Panc1 (cell line): ENCODE results near the gene NFE2L1. TPM values are rescaled to one million over a fixed set of nuclear protein-coding genes. Genes with fewer than 3 reads are reported as not detected.

ENCODE experiments used
- ATAC-seq: fragments of 200-7000 bp; cut with Tn5 transposase; 2 replicates; pipeline ENCODE4 v1.9.1; 2020; ENCODE audit warnings: mild to moderate bottlenecking, moderate library complexity
- BruUV-seq: library from RNA; stranded (reverse); fragments of 400-500 nt; replicated peaks from 2 replicates; lab custom pipeline; 2021; lab: Mats Ljungman, UMichigan
- CTCF ChIA-PET: fragments of 300-600 bp; sonication (Branson Sonifier 250); formaldehyde crosslinking; loops from one replicate; lab custom pipeline; 2022; ENCODE audit warnings: antibody characterized with exemption; lab: Charles Lee
- POLR2A ChIA-PET: fragments of 300-600 bp; sonication (Branson Sonifier 250); formaldehyde crosslinking; loops from one replicate; lab custom pipeline; 2022; ENCODE audit warnings: antibody characterized with exemption; lab: Charles Lee
- DNase-seq: peaks from one replicate; pipeline ENCODE4 v3.0.0-alpha.2; 2010; ENCODE audit warnings: low read depth, low spot score
- H3K27ac ChIP-seq: 2 replicates; pipeline ENCODE4 v1.5.1; 2011; ENCODE audit warnings: mild to moderate bottlenecking, low read length, inconsistent platforms
- H3K27me3 ChIP-seq: fragments of 200-500 bp; sonication (Bioruptor generic); 2 replicates; pipeline ENCODE4 v1.6.0; 2014; ENCODE audit warnings: low read length, inconsistent platforms; ENCODE audit not compliant: control insufficient read depth, insufficient read depth
- H3K36me3 ChIP-seq: fragments of 200-500 bp; sonication (Bioruptor generic); 2 replicates; pipeline ENCODE4 v1.5.1; 2014; ENCODE audit warnings: inconsistent platforms, mild to moderate bottlenecking, low read length, moderate library complexity; ENCODE audit not compliant: control insufficient read depth, insufficient read depth
- H3K4me1 ChIP-seq: 2 replicates; pipeline ENCODE4 v1.5.1; 2011; ENCODE audit warnings: inconsistent platforms, mild to moderate bottlenecking, low read length, moderate library complexity; ENCODE audit not compliant: control insufficient read depth, insufficient read depth
- H3K4me3 ChIP-seq, 2 experiments: 2 replicates each; pipeline ENCODE4 v1.5.1; 2011 to 2012; ENCODE audit warnings: low read depth in 2 of 2, low read length in 2 of 2, mild to moderate bottlenecking in 2 of 2, inconsistent platforms in 1 of 2, moderate library complexity in 1 of 2
- H3K9me3 ChIP-seq: fragments of 200-500 bp; sonication (Bioruptor generic); 2 replicates; pipeline ENCODE4 v1.5.1; 2014; ENCODE audit warnings: low read depth, mild to moderate bottlenecking, inconsistent platforms, low read length, moderate library complexity; ENCODE audit not compliant: control insufficient read depth, insufficient read depth
- CTCF ChIP-seq: fragments of 450-650 bp; IDR thresholded peaks from 2 replicates; pipeline ENCODE4 v1.5.1; 2017; ENCODE audit warnings: mild to moderate bottlenecking
- POLR2AphosphoS5 ChIP-seq: IDR thresholded peaks from 2 replicates; pipeline ENCODE4 v1.6.1; 2012; ENCODE audit warnings: mild to moderate bottlenecking, low read depth, low read length, moderate library complexity
- REST ChIP-seq, 2 experiments: IDR thresholded peaks; 2 replicates each; pipeline ENCODE4 v1.6.1; 2011 to 2012; ENCODE audit warnings: low read depth in 2 of 2, control low read depth in 1 of 2, low read length in 1 of 2, mild to moderate bottlenecking in 1 of 2, moderate library complexity in 1 of 2; ENCODE audit not compliant: insufficient read depth in 1 of 2
- SIN3A ChIP-seq: IDR thresholded peaks from 2 replicates; pipeline ENCODE4 v1.6.1; 2012; ENCODE audit warnings: low read depth, mild to moderate bottlenecking, low read length, moderate library complexity, borderline replicate concordance; ENCODE audit not compliant: insufficient read depth
- TCF7L2 ChIP-seq: IDR thresholded peaks from 2 replicates; pipeline ENCODE4 v1.6.1; 2011; ENCODE audit warnings: mild to moderate bottlenecking, low read depth, low read length, inconsistent platforms
- in situ Hi-C: cut with HindIII; loops from 2 replicates; pipeline ENCODE4 v1.10.0; 2016; ENCODE audit warnings: low sequenced_read_pairs, low pct_unique_long_range_greater_than_20kb
- intact Hi-C: fragments of 100-400 bp; cut with micrococcal nuclease; formaldehyde crosslinking; loops from one replicate; pipeline ENCODE4 v1.10.0; 2022; ENCODE audit not compliant: unreplicated experiment
- total RNA-seq: library from RNA; stranded (reverse); gene quantifications from one replicate; pipeline ENCODE4 v1.2.1, GENCODE V29; 2021; ENCODE audit not compliant: unreplicated experiment

The NFE2L1 gene
- total RNA-seq, 1 experiment from 2014 or later, result 210 TPM

- ATAC-seq (no peak), DNase-seq (no peak)
- TF ChIP-seq SIN3A (no peak), POLR2AphosphoS5 (no peak), TCF7L2 (no peak), REST (IDR thresholded peaks at IDR 0.05; ENCODE audit: insufficient read depth in 1 of 2, low read depth in 2 of 2, low read length in 1 of 2) (no peak), CTCF (no peak)
- in situ Hi-C loops (no loop called here), intact Hi-C loops (no loop called here)
- CTCF ChIA-PET, result interaction anchor here (1.0 to 1.4 kb wide), 2 partner anchors 11 to 27 kb away, joined by 3 read pairs; partner anchors contain the start of gene NFE2L1
- Histone ChIP-seq H3K4me1 (peaks cover 20% of the 10 kb centered on the region), H3K4me3 (no peak overlapping the region), H3K9me3 (no peaks in the 10 kb centered on the region), H3K36me3 (peaks cover 7% of the 10 kb centered on the region), H3K27me3 (no peaks in the 10 kb centered on the region), H3K27ac (no peak overlapping the region)
- BruUV-seq, result no TSS peak
- POLR2A ChIA-PET, result interaction anchor here (0.6 kb wide), 2 partner anchors 9 to 10 kb away, joined by 4 to 5 read pairs; partner anchors contain the start of gene NFE2L1
These were observed 10.4 kb downstream of the NFE2L1 start for GRCh38 chr17:48058393-48059124.

- Histone ChIP-seq H3K36me3 (peaks cover 7% of the 10 kb centered on the region), H3K4me1 (peaks cover 14% of the 10 kb centered on the region), H3K27me3 (no peaks in the 10 kb centered on the region), H3K4me3 (no peak overlapping the region), H3K27ac (no peak overlapping the region), H3K9me3 (no peaks in the 10 kb centered on the region)
- ChIA-PET CTCF (no interaction called here), POLR2A (no interaction called here)
- in situ Hi-C loops (no loop called here), intact Hi-C loops (no loop called here)
- no peak for DNase-seq
- ATAC-seq, result no peak
- no peak for TF ChIP-seq TCF7L2
- no peak for TF ChIP-seq SIN3A
- no peak for TF ChIP-seq REST (IDR thresholded peaks at IDR 0.05; ENCODE audit: insufficient read depth in 1 of 2, low read depth in 2 of 2, low read length in 1 of 2)
- TF ChIP-seq POLR2AphosphoS5, result no peak
- TF ChIP-seq CTCF, result no peak
- no TSS peak for BruUV-seq
These were observed 11.0 kb downstream of the NFE2L1 start for GRCh38 chr17:48059125-48059668.
